Astrocyte of the spinal cord (primary cell): ENCODE results near the gene CDC42BPB.
A peak's percentile ranks its signal among the peaks of the same experiment; 100 is the strongest.

Source experiments
- DNase-seq: peaks from one replicate; pipeline ENCODE4 v3.0.0; 2011; ENCODE audit warnings: low read depth, low spot score
- H3K4me3 ChIP-seq: 2 replicates; pipeline ENCODE4 v1.5.1; 2011; ENCODE audit warnings: low read depth, mild to moderate bottlenecking, low read length, moderate library complexity
- CTCF ChIP-seq: IDR thresholded peaks from 2 replicates; pipeline ENCODE4 v1.5.1; 2012; ENCODE audit warnings: low read depth, mild to moderate bottlenecking, low read length, inconsistent platforms
- in situ Hi-C: cut with HindIII; loops from 2 replicates; pipeline ENCODE4 v1.10.0; 2017; ENCODE audit warnings: low sequenced_read_pairs

The CDC42BPB gene

GRCh38 chr14:102979406-102979805 is 77.9 kb downstream of the CDC42BPB start:
- DNase-seq: no peak
- in situ Hi-C loops: no loop called here
- H3K4me3 ChIP-seq: no peak overlapping the region
- no peak for TF ChIP-seq CTCF

- DNase-seq: no peak
- in situ Hi-C loops: no loop called here
- no peak for TF ChIP-seq CTCF
- no peak overlapping the region for H3K4me3 ChIP-seq
Observed at GRCh38 chr14:102977475-102977874, 79.9 kb downstream of the CDC42BPB start.

GRCh38 chr14:102975662-102976061 is 81.7 kb downstream of the CDC42BPB start:
- no peak for DNase-seq
- no peak overlapping the region for H3K4me3 ChIP-seq
- in situ Hi-C loops: no loop called here
- peak; percentile 7 for TF ChIP-seq CTCF

GRCh38 chr14:102973706-102974285 is 83.6 kb downstream of the CDC42BPB start:
- TF ChIP-seq CTCF: no peak
- DNase-seq: no peak
- in situ Hi-C loops: no loop called here
- no peak overlapping the region for H3K4me3 ChIP-seq

GRCh38 chr14:102971836-102972606 is 85.3 kb downstream of the CDC42BPB start:
- DNase-seq: no peak
- in situ Hi-C loops: no loop called here
- H3K4me3 ChIP-seq: no peak overlapping the region
- TF ChIP-seq CTCF: no peak

- no peak for TF ChIP-seq CTCF
- H3K4me3 ChIP-seq: no peak overlapping the region
- no peak for DNase-seq
- in situ Hi-C loops: no loop called here
Observed at GRCh38 chr14:102971314-102971713, 86.0 kb downstream of the CDC42BPB start.
